ENCODE measurements around the gene SLC5A2. TPM values are rescaled to one million over a fixed set of nuclear protein-coding genes. Genes with fewer than 3 reads are reported as not detected.

The SLC5A2 gene
- total RNA-seq, 1 donor from 2014 or later: 0.53 TPM

DNA sequence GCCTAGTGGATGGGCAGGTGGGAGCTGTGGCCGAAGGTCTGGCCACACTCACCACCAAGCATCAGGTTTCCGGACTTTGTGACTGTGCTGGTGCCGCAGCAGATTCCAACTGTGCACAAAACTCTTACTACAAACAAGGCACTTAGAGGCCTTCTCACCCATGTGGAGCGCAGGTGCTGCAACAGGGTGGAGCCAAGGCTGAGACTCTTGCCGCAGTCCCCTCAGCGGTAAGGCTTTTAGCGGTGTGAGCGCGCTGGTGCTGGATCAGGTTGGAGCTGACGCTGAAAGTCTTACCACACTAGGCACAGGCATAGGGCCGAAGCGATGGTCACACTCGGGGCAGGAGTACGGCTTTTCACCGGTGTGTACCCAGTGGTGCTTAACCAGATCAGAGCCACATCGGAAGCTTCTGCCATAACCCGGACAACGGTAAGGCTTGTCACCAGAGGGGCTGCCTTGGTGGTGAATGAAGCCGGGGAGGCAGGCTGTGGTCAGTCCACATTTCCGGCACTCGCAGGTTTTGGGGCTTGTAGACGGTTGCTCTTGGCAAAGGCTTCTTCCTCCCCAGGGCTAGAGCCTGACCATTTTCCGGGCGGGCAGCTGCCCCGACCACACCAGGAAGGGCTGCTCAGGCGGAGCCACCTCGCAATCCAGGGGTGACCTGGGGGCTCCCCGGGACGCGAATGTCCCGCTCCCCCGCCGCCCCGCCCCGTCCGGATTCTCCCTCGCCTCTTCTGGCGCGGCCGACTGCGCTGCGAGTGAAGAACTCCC lies 24.7 kb upstream of the SLC5A2 start:
- peaks cover 5 to 13% of the 10 kb centered on the region in 2 donors for H3K36me3 ChIP-seq
- H3K27ac ChIP-seq: peak overlapping the region; percentile 99 to 100
- TF ChIP-seq, protein P1, sequence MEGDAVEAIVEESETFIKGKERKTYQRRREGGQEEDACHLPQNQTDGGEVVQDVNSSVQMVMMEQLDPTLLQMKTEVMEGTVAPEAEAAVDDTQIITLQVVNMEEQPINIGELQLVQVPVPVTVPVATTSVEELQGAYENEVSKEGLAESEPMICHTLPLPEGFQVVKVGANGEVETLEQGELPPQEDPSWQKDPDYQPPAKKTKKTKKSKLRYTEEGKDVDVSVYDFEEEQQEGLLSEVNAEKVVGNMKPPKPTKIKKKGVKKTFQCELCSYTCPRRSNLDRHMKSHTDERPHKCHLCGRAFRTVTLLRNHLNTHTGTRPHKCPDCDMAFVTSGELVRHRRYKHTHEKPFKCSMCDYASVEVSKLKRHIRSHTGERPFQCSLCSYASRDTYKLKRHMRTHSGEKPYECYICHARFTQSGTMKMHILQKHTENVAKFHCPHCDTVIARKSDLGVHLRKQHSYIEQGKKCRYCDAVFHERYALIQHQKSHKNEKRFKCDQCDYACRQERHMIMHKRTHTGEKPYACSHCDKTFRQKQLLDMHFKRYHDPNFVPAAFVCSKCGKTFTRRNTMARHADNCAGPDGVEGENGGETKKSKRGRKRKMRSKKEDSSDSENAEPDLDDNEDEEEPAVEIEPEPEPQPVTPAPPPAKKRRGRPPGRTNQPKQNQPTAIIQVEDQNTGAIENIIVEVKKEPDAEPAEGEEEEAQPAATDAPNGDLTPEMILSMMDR (IDR thresholded peaks at IDR 0.05): no peak
- no peaks in the 10 kb centered on the region for H3K9me3 ChIP-seq
- no peak for DNase-seq (ENCODE audit: low spot score in 2 of 2)
- intact Hi-C loops (cut with DNase I): loop anchor here (2.0 to 10.0 kb wide), 5 partner anchors 15 to 1653 kb away; partner anchors contain the start of genes FBRS, MAZ, RUSF1 and ZNF267
- H3K4me3 ChIP-seq: peak overlapping the region; percentile 75 to 84
- peaks cover 23 to 54% of the 10 kb centered on the region in 2 donors for H3K4me1 ChIP-seq
- no peaks in the 10 kb centered on the region for H3K27me3 ChIP-seq

DNA sequence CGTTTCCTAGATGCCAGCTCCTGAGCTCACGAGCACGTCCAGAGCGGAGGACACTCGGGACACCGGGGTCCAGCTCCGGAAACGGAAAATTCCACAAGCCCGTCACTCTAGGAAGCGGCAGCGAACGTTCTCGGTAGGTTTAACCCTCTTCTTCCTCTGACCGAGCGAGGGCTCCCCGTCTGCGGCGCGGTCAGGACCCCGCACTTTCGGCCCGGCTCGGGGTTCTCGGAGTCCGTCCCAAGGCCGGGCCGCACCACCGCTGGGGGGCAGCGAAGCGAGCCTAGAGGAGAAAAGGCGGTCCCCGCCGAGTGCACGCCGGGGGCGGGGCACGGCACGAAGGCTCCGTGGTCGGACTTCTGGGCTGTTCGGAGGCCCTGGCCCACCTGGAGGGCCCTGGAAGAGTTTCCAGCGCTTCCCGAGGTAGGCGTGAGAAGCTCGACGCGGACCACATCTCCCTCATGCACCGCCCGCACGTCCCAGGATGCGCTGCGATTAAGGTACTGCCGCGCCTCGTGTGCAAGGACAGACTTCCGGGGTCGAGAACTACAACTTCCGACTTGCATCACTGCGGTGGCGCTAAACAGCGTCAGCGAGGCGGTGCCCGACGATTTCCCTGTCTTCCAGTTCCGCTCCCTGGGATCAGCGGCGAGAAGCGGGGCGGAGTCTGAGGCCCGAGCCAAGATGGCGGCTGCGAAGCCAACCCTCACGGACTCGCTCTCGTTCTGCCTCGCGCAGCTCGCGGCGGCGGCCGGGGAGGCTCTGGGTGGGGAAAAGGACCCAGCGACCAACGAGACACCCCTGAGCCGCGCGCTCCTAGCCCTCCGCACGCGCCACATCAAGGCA lies 23.9 kb upstream of the SLC5A2 start, which contains the start of gene ARMC5:
TSS of gene ARMC5 (plus strand) at position 658 of the 843 bp plus-strand sequence. CDS start at position 682, 24 bp downstream.
- intact Hi-C loops (cut with DNase I): loop anchor here (1.0 to 10.0 kb wide), 8 partner anchors 16 to 1654 kb away; partner anchors contain the start of genes FBRS, KAT8, MAZ and RUSF1

DNA sequence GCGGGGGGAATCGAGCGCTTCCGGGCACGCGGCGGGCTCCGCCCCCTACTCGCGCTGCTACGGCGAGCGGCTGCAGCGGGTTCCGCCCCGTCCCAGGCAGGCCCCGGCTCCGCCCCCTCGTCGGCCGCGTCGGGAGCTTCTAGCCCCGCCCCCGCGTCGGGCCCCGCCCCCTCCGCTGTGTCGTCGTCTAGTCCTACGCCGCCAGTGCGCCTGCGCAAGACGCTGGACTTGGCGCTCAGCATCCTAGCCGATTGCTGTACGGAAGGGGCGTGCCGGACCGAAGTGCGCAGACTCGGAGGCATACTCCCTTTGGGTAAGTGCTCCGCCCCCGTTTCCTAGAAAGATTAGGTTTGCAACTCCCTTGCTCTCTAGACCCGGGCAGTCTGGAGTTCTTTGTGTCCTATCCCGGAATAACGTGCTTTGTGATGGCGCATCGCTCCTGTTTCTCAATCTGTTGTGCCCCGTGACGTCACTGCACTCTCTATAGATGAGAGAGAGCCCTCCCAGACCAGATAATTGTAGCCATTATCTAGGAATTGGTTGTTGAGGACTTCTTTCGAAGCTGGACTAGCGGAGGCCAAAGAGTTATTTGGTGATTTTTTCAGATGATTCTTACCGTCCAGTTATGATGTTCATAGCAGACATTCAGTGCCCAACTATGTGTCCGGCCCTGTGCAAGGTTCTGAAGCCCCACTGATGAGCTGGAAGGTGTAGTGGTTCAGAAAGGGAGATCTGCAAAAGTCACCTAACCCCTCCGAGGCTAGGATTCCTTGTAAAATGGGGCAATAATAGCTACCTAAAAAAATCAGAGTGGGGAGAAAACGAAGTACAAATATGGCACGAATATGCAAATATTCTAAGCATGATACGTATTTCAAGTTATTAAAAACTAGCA lies 23.0 kb upstream of the SLC5A2 start:
- TF ChIP-seq, protein P1 (IDR thresholded peaks at IDR 0.05): no peak
- intact Hi-C loops (cut with DNase I): loop anchor here (1.0 to 10.0 kb wide), 9 partner anchors 11 to 1655 kb away; partner anchors contain the start of genes FBRS, KAT8, MAZ and RUSF1
- H3K27me3 ChIP-seq: no peaks in the 10 kb centered on the region
- DNase-seq (ENCODE audit: low spot score in 2 of 2): peak; percentile 99 to 100
- H3K9me3 ChIP-seq: no peaks in the 10 kb centered on the region
- peak overlapping the region; percentile 75 to 84 for H3K4me3 ChIP-seq
- H3K27ac ChIP-seq: peak overlapping the region; percentile 99 to 100
- peaks cover 20 to 41% of the 10 kb centered on the region in 2 donors for H3K4me1 ChIP-seq
- H3K36me3 ChIP-seq: peaks cover 19 to 28% of the 10 kb centered on the region in 2 donors

More for the DNA sequence above, 23.9 kb upstream of the SLC5A2 start, which contains the start of gene ARMC5:
- H3K27ac ChIP-seq: peak within 1 kb of the TSS; percentile 99 to 100
- peak; percentile 86 to 98 for DNase-seq (ENCODE audit: low spot score in 2 of 2)
- no peaks in the 10 kb centered on the region for H3K27me3 ChIP-seq
- H3K4me3 ChIP-seq: peak within 1 kb of the TSS; percentile 75 to 84
- TF ChIP-seq, protein P1 (IDR thresholded peaks at IDR 0.05): peak; percentile 55 to 67 (median 64)
- no peaks in the 10 kb centered on the region for H3K9me3 ChIP-seq
- H3K4me1 ChIP-seq: peaks cover 20 to 47% of the 10 kb centered on the region in 2 donors
- peaks cover 13 to 19% of the 10 kb centered on the region in 2 donors for H3K36me3 ChIP-seq

DNA sequence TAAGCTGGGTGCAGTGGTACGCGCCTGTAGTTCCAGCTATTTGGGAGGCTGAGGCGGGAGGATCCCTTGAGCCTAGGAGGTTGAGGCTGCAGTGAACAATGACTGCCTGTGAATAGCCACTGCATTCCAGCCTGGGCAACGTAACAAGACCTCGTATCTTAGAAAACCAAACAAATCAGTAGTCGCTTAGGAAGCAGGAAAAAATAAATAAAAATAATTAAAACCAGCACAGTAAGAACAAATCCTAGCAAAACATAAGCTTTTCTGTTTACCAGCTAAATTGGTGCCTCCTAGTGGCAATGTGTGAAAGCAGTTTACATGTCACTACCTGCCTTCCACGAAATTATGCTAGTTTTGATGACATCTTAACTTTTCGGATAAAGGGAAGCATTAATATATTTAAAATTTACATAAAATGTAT lies 22.3 kb upstream of the SLC5A2 start:
- Histone ChIP-seq H3K4me3 (peak overlapping the region; percentile 59 to 75), H3K27me3 (no peaks in the 10 kb centered on the region), H3K27ac (peak overlapping the region; percentile 86 to 100), H3K4me1 (peaks cover 20 to 34% of the 10 kb centered on the region in 2 donors), H3K36me3 (peaks cover 24 to 34% of the 10 kb centered on the region in 2 donors), H3K9me3 (no peaks in the 10 kb centered on the region)
- peak in 1 of 2 donors; percentile 60 for DNase-seq (ENCODE audit: low spot score in 2 of 2)
- intact Hi-C loops (cut with DNase I): loop anchor here (1.0 kb wide), 1 partner anchor 11 kb away; no protein-coding TSS in a partner anchor
- TF ChIP-seq, protein P1 (IDR thresholded peaks at IDR 0.05): peak; percentile 15 to 55 (median 52)

All from ascending aorta (tissue), 2 donors.